ENCODE data around the gene KIT. TPM values are rescaled to one million over a fixed set of nuclear protein-coding genes. Genes with fewer than 3 reads are reported as not detected.

The KIT gene
- total and polyA plus RNA-seq, 2 of the 13 experiments (the other 11 are each of a cell fraction or from before 2014, with no cell fraction given) = not detected

- TF ChIP-seq ELK4 (CRISPR knock-in tag; IDR thresholded peaks at IDR 0.05; ENCODE audit: borderline replicate concordance) (no peak), BCL3 (CRISPR knock-in tag; IDR thresholded peaks at IDR 0.05) (no peak), ZC3H13 (CRISPR knock-in tag; IDR thresholded peaks at IDR 0.05) (no peak)
Measured at GRCh38 chr4:54723220-54723619, 65.5 kb downstream of the KIT start (continued).

- intact Hi-C loops (cut with micrococcal nuclease; ENCODE audit: unreplicated experiment) = no loop called here
- Histone ChIP-seq H3K27me3 (ENCODE audit: control insufficient read depth in 1 of 2, insufficient read depth in 2 of 2, low read length in 2 of 2) (peaks cover 0 to 6% of the 10 kb centered on the region in 2 experiments; a peak in 1 of 5 replicates), H3K79me2 (ENCODE audit: insufficient read depth, low read length) (no peaks in the 10 kb centered on the region), H3K36me3 (replicated peaks in 1 of 2; ENCODE audit: control insufficient read depth in 1 of 2, insufficient read depth in 2 of 2, low read length in 2 of 2) (no peaks in the 10 kb centered on the region), H3K27ac (ENCODE audit: extremely low read length, insufficient read depth, low read length) (no peak overlapping the region), H3K9me3 (ENCODE audit: low read length) (no peaks in the 10 kb centered on the region), H3K4me2 (ENCODE audit: low read depth, low read length) (no peak overlapping the region), H3K4me1 (ENCODE audit: insufficient read depth, low read length) (no peaks in the 10 kb centered on the region), H3K9ac (ENCODE audit: insufficient read depth, low read depth, low read length) (no peak overlapping the region), H2AFZ (ENCODE audit: low read length) (no peak overlapping the region), H4K20me1 (ENCODE audit: insufficient read depth, low read length) (no peaks in the 10 kb centered on the region), H3K4me3 (replicated peaks in 1 of 3; ENCODE audit: insufficient read depth in 1 of 3, low read depth in 2 of 3, low read length in 3 of 3) (no peak overlapping the region)
- CTCF ChIA-PET (ENCODE audit: low intra/inter-chr PET ratio, low total read pairs) = no interaction called here
- ATAC-seq (no peak), FAIRE-seq (no peak), DNase-seq (ENCODE audit: low spot score) (no peak)
- in situ Hi-C loops (cut with HindIII; ENCODE audit: extremely low pct_ligation_motif_present, low pct_unique_long_range_greater_than_20kb) = no loop called here
- 75% methylated on average over 3 of the region's 3 CpGs for WGBS (ENCODE audit: low lambda C conversion rate)
- no TSS peak for BruUV-seq (replicated peaks)
- POLR2A ChIA-PET = no interaction called here
- TF ChIP-seq GATA4 (IDR thresholded peaks at IDR 0.05; ENCODE audit: borderline replicate concordance, low read depth) (no peak), HMG20A (CRISPR knock-in tag; IDR thresholded peaks at IDR 0.05; ENCODE audit: borderline replicate concordance) (no peak), CAMTA2 (CRISPR knock-in tag; IDR thresholded peaks at IDR 0.05; ENCODE audit: borderline replicate concordance) (no peak), ZNF607 (CRISPR knock-in tag; IDR thresholded peaks at IDR 0.05; ENCODE audit: borderline replicate concordance) (no peak), ZFP36L1 (CRISPR knock-in tag; IDR thresholded peaks at IDR 0.05) (no peak), FOXM1 (CRISPR knock-in tag; IDR thresholded peaks at IDR 0.05) (no peak), ZNF333 (CRISPR knock-in tag; IDR thresholded peaks at IDR 0.05; ENCODE audit: borderline replicate concordance) (no peak), WIZ (CRISPR knock-in tag; IDR thresholded peaks at IDR 0.05) (no peak), ZNF276 (CRISPR knock-in tag; IDR thresholded peaks at IDR 0.05; ENCODE audit: low read depth) (no peak), TOE1 (CRISPR knock-in tag; IDR thresholded peaks at IDR 0.05) (no peak), ZNF414 (CRISPR knock-in tag; IDR thresholded peaks at IDR 0.05) (no peak), MIER2 (CRISPR knock-in tag; IDR thresholded peaks at IDR 0.05) (no peak), BRCA1 (CRISPR knock-in tag; IDR thresholded peaks at IDR 0.05) (no peak)
Measured at GRCh38 chr4:54723820-54724219, 66.1 kb downstream of the KIT start.

Data from HepG2 (cell line).